Ectodermal cell (in vitro differentiated cells): Measurements from ENCODE around the gene HSPB7.
"Not testable (repeated sequence)": the region's sequence is repeated elsewhere in the genome, so short reads cannot be mapped to it uniquely, and the experiment has no call there.

Experiments used
- H3K27ac ChIP-seq: 2 replicates; pipeline ENCODE4 v1.7.0; 2013; ENCODE audit warnings: mild to moderate bottlenecking, low read depth, low read length; ENCODE audit not compliant: insufficient read depth, poor library complexity, severe bottlenecking
- H3K27me3 ChIP-seq: 2 replicates; pipeline ENCODE4 v1.7.0; 2013; ENCODE audit warnings: mild to moderate bottlenecking, low read length; ENCODE audit not compliant: insufficient read depth, control insufficient read depth, poor library complexity, severe bottlenecking
- H3K36me3 ChIP-seq: one replicate; pipeline ENCODE4 v1.7.0; 2013; ENCODE audit warnings: low read length; ENCODE audit not compliant: control insufficient read depth, insufficient read depth
- H3K4me1 ChIP-seq: one replicate; pipeline ENCODE4 v1.7.0; 2013; ENCODE audit warnings: low read length; ENCODE audit not compliant: control insufficient read depth, insufficient read depth
- H3K4me3 ChIP-seq: 2 replicates; pipeline ENCODE4 v1.7.0; 2013; ENCODE audit warnings: low read depth, low read length, control low read depth; ENCODE audit not compliant: insufficient read depth
- H3K9me3 ChIP-seq: 2 replicates; pipeline ENCODE4 v1.7.0; 2013; ENCODE audit warnings: mild to moderate bottlenecking, low read length, moderate library complexity; ENCODE audit not compliant: control insufficient read depth
- WGBS, 2 experiments: methylation state at CpG; one replicate each; pipeline ENCODE4 v1.1.7; 2013; ENCODE audit warnings: missing lambda C conversion rate in 2 of 2; 5-methylcytosine and 5-hydroxymethylcytosine counted together

HSPB7 gene

DNA sequence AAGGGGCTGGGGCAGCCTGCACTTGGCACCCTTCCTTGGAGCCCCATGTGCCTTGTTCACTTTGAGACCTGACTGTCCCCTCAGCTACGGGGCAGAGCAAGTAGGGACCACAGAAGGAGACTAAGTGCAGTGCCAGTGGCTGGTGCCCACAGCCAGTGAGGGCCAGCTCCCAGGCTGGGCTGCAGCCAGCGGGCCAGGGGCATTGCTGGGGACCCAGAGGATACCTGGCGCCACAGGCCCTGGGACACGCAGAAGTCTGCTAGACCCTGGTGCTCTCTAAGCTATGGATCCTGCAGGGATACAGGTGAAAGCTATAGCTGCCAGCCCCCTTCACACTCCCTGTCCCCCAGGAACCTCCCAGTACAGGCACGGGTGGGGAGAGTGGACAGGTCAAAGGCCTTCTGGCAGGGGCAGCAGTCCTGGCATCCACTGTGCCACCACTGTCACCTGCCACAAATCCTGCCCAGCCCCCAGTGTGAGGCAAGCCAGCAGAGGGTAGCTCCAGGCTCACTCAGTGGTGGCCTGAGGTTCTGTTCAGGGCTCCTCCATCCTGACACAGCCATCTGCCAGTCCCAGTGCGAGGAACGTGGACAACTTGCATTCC lies 5.3 kb upstream of the HSPB7 start:
- no peak overlapping the region for H3K27ac ChIP-seq
- peaks cover 17% of the 10 kb centered on the region for H3K4me1 ChIP-seq
- H3K36me3 ChIP-seq: no peaks in the 10 kb centered on the region
- H3K9me3 ChIP-seq: no peaks in the 10 kb centered on the region
- peaks cover 7% of the 10 kb centered on the region for H3K27me3 ChIP-seq
- WGBS, 2 experiments: 88 to 89% methylated on average over 7 of the region's 7 CpGs
- no peak overlapping the region for H3K4me3 ChIP-seq

GRCh38 chr1:16022393-16022792 lies 4.5 kb upstream of the HSPB7 start:
- H3K4me3 ChIP-seq: no peak overlapping the region
- no peak overlapping the region for H3K27ac ChIP-seq
- peaks cover 24% of the 10 kb centered on the region for H3K4me1 ChIP-seq
- H3K9me3 ChIP-seq: no peaks in the 10 kb centered on the region
- H3K27me3 ChIP-seq: peaks cover 6% of the 10 kb centered on the region
- no peaks in the 10 kb centered on the region for H3K36me3 ChIP-seq
- 87 to 91% methylated on average over 11 of the region's 11 CpGs for WGBS, 2 experiments

DNA sequence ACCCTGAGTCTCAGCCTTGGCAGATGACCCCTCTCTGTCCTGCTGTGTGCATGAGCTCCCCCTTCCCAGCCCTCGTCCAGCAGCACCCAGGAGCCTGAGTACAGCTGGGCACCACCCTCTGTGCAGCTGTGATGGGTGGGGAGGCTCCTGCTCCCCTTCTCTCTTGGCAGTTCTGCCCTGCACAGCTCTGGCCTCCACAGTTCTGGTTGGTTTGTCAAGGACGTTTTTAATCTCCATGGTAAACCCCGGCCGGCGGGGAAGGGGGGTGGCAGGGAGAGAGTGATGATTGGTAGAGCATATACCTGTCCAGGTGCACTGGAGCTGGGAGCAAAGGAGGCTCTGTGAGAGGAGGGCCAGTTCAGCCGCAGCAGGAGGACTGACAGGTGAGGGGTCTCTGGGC lies 3.8 kb upstream of the HSPB7 start, which contains the start of gene CLCNKA:
Gene CLCNKA (plus strand): TSS at position 356 of the 400 bp plus-strand sequence. CDS start 584 bp downstream, outside the sequence.
- Histone ChIP-seq H3K4me3 (no peak within 1 kb of the TSS), H3K27ac (no peak within 1 kb of the TSS), H3K9me3 (no peaks in the 10 kb centered on the region), H3K27me3 (no peaks in the 10 kb centered on the region), H3K36me3 (no peaks in the 10 kb centered on the region), H3K4me1 (peaks cover 19% of the 10 kb centered on the region)
- WGBS, 2 experiments: 73 to 76% methylated on average over 6 of the region's 6 CpGs

- H3K27me3 ChIP-seq, H3K4me3 ChIP-seq, H3K9me3 ChIP-seq, H3K27ac ChIP-seq, H3K36me3 ChIP-seq: not testable (repeated sequence)
- 89 to 91% methylated on average over 9 of the region's 9 CpGs for WGBS, 2 experiments
- H3K4me1 ChIP-seq: peaks cover 19% of the 10 kb centered on the region
These were observed 3.0 kb upstream of the HSPB7 start for GRCh38 chr1:16020878-16021277.

GRCh38 chr1:16020325-16020724 lies 2.5 kb upstream of the HSPB7 start:
- Histone ChIP-seq H3K4me3 (no peak overlapping the region), H3K36me3 (no peaks in the 10 kb centered on the region), H3K9me3 (no peaks in the 10 kb centered on the region), H3K27ac (no peak overlapping the region), H3K27me3 (no peaks in the 10 kb centered on the region), H3K4me1 (peaks cover 19% of the 10 kb centered on the region)
- WGBS, 2 experiments: 91 to 94% methylated on average over 6 of the region's 6 CpGs

DNA sequence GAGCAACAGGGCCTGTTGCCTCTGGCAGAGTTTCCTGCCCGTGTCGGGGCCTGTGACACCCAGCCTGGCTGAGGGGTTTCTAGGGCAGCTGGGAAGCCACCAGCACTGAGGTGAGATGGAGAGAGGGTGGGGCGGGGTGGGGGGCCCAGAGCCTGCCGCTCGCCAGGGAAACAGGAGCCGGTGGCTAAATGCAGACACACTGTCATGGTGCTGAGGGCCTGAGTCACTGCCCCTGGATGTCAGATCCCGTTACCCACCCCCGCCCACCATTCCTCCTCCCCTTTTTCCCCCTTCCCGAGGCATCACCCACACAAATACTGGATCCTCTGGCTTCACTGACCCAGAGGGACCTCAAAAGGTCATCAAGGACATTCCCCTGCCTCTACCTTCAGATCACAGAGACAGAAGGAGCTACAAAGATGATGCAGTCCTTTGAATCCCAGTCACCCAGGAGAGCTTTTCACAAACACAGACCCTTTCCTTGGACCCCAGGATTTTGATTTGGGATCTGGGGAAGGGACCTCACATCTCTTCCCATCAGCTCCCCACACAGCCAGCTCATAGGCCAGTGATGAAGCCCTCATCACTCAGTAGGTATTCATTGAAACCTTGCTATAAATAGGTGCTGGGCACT lies 1.9 kb upstream of the HSPB7 start:
- H3K27me3 ChIP-seq: no peaks in the 10 kb centered on the region
- 73 to 77% methylated on average over 9 of the region's 9 CpGs for WGBS, 2 experiments
- H3K9me3 ChIP-seq: no peaks in the 10 kb centered on the region
- H3K36me3 ChIP-seq: no peaks in the 10 kb centered on the region
- no peak overlapping the region for H3K4me3 ChIP-seq
- H3K4me1 ChIP-seq: peaks cover 19% of the 10 kb centered on the region
- no peak overlapping the region for H3K27ac ChIP-seq

DNA sequence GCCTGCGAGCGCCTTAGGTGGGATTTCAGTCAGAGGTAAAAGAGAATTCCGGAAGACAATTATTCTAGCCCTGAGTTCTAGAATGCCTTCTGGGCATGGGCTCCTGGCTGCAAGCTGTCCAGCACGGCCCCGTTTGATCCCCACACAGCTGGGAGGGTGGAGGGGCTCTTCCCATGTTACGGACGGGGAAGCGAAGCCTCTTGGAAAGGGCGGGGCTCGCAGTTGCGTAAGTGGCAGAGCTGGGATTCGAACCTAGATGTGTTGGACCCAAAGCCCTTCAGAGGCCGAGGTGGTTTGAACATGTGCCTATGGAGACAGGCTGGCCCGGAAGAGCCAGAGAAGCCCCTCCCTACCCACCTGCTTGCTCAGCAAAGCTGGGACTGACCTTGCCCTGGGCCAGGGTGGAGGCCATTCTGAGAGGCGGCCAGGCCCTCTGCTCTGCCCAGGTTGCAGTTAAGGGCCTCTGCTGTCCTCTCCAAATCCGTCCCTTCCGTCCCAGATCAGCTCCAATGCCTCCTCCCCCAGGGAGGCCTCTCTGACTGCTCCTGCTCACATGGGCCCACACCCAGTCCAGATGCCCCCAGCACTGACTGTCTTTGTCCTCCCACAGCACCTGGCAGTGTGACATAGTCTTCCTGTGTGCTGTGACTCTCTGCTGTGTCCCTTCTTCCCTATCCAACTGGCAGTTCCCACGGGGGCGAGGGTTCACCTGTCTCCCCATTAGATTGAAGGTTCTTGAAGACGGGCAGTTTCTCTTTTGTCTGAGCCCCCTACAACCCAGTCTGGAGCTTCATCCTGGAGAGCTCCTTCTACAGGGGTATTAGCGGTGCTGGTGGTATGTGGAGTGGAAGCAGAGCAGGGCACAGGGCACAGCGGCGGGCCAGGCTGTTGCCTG lies 1.2 kb upstream of the HSPB7 start:
- Histone ChIP-seq H3K4me3 (no peak overlapping the region), H3K36me3 (no peaks in the 10 kb centered on the region), H3K27ac (no peak overlapping the region), H3K27me3 (peaks cover 6% of the 10 kb centered on the region), H3K9me3 (no peaks in the 10 kb centered on the region), H3K4me1 (peaks cover 19% of the 10 kb centered on the region)
- WGBS, 2 experiments: 90 to 93% methylated on average over 23 of the region's 23 CpGs

DNA sequence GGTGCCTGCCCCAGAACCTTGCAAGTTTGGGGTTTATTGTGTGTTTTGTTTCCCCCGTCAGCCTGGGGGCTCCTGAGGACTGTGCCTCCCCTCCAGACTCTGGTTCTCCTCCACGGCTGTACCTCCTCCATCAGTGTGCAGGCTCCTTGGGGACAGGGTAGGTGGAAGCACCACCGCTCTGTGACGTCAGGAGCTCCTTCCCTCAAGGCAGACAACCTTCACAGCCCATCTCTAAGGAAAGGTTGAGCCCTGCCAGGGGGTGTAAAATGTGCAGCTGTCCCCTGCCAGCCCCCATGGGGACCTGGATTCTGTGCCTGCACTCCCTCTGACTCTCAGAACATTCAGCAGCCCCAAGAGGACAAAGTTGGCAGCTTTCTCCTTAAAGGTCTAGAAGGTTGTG lies 465 bp upstream of the HSPB7 start:
- H3K9me3 ChIP-seq: no peaks in the 10 kb centered on the region
- 87 to 90% methylated on average over 4 of the region's 4 CpGs for WGBS, 2 experiments
- H3K27ac ChIP-seq: no peak overlapping the region
- no peaks in the 10 kb centered on the region for H3K36me3 ChIP-seq
- H3K27me3 ChIP-seq: peaks cover 13% of the 10 kb centered on the region
- no peak overlapping the region for H3K4me3 ChIP-seq
- H3K4me1 ChIP-seq: peaks cover 19% of the 10 kb centered on the region

DNA sequence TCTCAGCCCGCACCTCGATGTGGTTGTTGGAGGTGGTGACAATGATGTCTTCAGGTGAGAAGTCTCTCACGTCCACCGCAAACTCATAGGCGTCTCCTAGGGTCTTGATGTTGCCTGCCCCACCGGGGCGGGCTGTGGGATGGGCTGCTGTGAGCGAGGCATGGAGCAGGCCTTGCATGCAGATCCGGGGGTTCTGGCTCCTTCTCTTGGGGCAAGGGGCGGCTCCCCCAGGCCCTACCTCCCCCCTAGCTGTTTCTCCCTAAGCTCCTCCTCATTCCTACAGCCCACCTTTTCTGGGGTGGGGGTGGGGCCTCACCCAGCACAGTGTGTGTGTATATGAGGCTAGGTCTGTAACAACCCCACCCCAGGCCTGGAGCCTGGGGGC lies 775 bp downstream of the HSPB7 start:
- peaks cover 26% of the 10 kb centered on the region for H3K27me3 ChIP-seq
- H3K36me3 ChIP-seq: no peaks in the 10 kb centered on the region
- no peak overlapping the region for H3K4me3 ChIP-seq
- no peaks in the 10 kb centered on the region for H3K9me3 ChIP-seq
- peaks cover 27% of the 10 kb centered on the region for H3K4me1 ChIP-seq
- WGBS, 2 experiments: 87 to 90% methylated on average over 9 to 10 of the region's 10 CpGs
- no peak overlapping the region for H3K27ac ChIP-seq
